Panc1 (cell line): ENCODE measurements around the gene DNAAF5. TPM values are rescaled to one million over a fixed set of nuclear protein-coding genes. Genes with fewer than 3 reads are reported as not detected.

Experiments used
- ATAC-seq: fragments of 200-7000 bp; cut with Tn5 transposase; 2 replicates; pipeline ENCODE4 v1.9.1; 2020; ENCODE audit warnings: mild to moderate bottlenecking, moderate library complexity
- BruUV-seq: library from RNA; stranded (reverse); fragments of 400-500 nt; replicated peaks from 2 replicates; lab custom pipeline; 2021; lab: Mats Ljungman, UMichigan
- CTCF ChIA-PET: fragments of 300-600 bp; sonication (Branson Sonifier 250); formaldehyde crosslinking; loops from one replicate; lab custom pipeline; 2022; ENCODE audit warnings: antibody characterized with exemption; lab: Charles Lee
- POLR2A ChIA-PET: fragments of 300-600 bp; sonication (Branson Sonifier 250); formaldehyde crosslinking; loops from one replicate; lab custom pipeline; 2022; ENCODE audit warnings: antibody characterized with exemption; lab: Charles Lee
- DNase-seq: peaks from one replicate; pipeline ENCODE4 v3.0.0-alpha.2; 2010; ENCODE audit warnings: low read depth, low spot score
- H3K27ac ChIP-seq: 2 replicates; pipeline ENCODE4 v1.5.1; 2011; ENCODE audit warnings: mild to moderate bottlenecking, low read length, inconsistent platforms
- H3K27me3 ChIP-seq: fragments of 200-500 bp; sonication (Bioruptor generic); 2 replicates; pipeline ENCODE4 v1.6.0; 2014; ENCODE audit warnings: low read length, inconsistent platforms; ENCODE audit not compliant: control insufficient read depth, insufficient read depth
- H3K36me3 ChIP-seq: fragments of 200-500 bp; sonication (Bioruptor generic); 2 replicates; pipeline ENCODE4 v1.5.1; 2014; ENCODE audit warnings: inconsistent platforms, mild to moderate bottlenecking, low read length, moderate library complexity; ENCODE audit not compliant: control insufficient read depth, insufficient read depth
- H3K4me1 ChIP-seq: 2 replicates; pipeline ENCODE4 v1.5.1; 2011; ENCODE audit warnings: inconsistent platforms, mild to moderate bottlenecking, low read length, moderate library complexity; ENCODE audit not compliant: control insufficient read depth, insufficient read depth
- H3K4me3 ChIP-seq, 2 experiments: 2 replicates each; pipeline ENCODE4 v1.5.1; 2011 to 2012; ENCODE audit warnings: low read depth in 2 of 2, low read length in 2 of 2, mild to moderate bottlenecking in 2 of 2, inconsistent platforms in 1 of 2, moderate library complexity in 1 of 2
- H3K9me3 ChIP-seq: fragments of 200-500 bp; sonication (Bioruptor generic); 2 replicates; pipeline ENCODE4 v1.5.1; 2014; ENCODE audit warnings: low read depth, mild to moderate bottlenecking, inconsistent platforms, low read length, moderate library complexity; ENCODE audit not compliant: control insufficient read depth, insufficient read depth
- POLR2AphosphoS5 ChIP-seq: IDR thresholded peaks from 2 replicates; pipeline ENCODE4 v1.6.1; 2012; ENCODE audit warnings: mild to moderate bottlenecking, low read depth, low read length, moderate library complexity
- REST ChIP-seq, 2 experiments: IDR thresholded peaks; 2 replicates each; pipeline ENCODE4 v1.6.1; 2011 to 2012; ENCODE audit warnings: low read depth in 2 of 2, control low read depth in 1 of 2, low read length in 1 of 2, mild to moderate bottlenecking in 1 of 2, moderate library complexity in 1 of 2; ENCODE audit not compliant: insufficient read depth in 1 of 2
- SIN3A ChIP-seq: IDR thresholded peaks from 2 replicates; pipeline ENCODE4 v1.6.1; 2012; ENCODE audit warnings: low read depth, mild to moderate bottlenecking, low read length, moderate library complexity, borderline replicate concordance; ENCODE audit not compliant: insufficient read depth
- TCF7L2 ChIP-seq: IDR thresholded peaks from 2 replicates; pipeline ENCODE4 v1.6.1; 2011; ENCODE audit warnings: mild to moderate bottlenecking, low read depth, low read length, inconsistent platforms
- in situ Hi-C: cut with HindIII; loops from 2 replicates; pipeline ENCODE4 v1.10.0; 2016; ENCODE audit warnings: low sequenced_read_pairs, low pct_unique_long_range_greater_than_20kb
- intact Hi-C: fragments of 100-400 bp; cut with micrococcal nuclease; formaldehyde crosslinking; loops from one replicate; pipeline ENCODE4 v1.10.0; 2022; ENCODE audit not compliant: unreplicated experiment
- total RNA-seq: library from RNA; stranded (reverse); gene quantifications from one replicate; pipeline ENCODE4 v1.2.1, GENCODE V29; 2021; ENCODE audit not compliant: unreplicated experiment
- TF ChIP-seq, protein P1 (sequence below): fragments of 450-650 bp; IDR thresholded peaks from 2 replicates; pipeline ENCODE4 v1.5.1; 2017; ENCODE audit warnings: mild to moderate bottlenecking

The DNAAF5 gene
- total RNA-seq, 1 experiment from 2014 or later = 79.5 TPM

DNA sequence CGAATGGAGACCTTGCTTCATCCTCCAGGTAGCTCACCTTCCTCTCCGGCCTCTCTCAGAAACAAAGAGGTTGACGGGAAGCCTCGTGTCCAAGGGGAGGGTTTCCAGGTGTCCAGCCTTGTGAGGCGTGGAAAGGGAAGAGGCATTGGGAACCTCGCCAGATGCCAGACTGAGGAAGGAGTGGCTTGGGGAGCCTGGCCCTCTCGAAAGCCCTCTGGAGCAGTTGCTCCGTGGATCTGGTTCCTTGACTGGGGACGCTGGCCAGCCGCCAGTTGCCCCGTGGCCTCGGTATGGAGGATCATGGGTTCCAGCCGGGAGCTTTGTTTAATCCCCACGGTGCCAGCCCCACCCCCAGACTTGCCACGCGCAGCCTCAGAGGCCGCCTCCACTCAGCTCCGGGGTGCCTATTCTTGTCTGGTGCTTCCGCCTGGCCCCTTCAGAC, 75.5 kb downstream of the DNAAF5 start:
- Histone ChIP-seq H3K9me3 (no peaks in the 10 kb centered on the region), H3K36me3 (no peaks in the 10 kb centered on the region), H3K27ac (no peak overlapping the region), H3K4me1 (no peaks in the 10 kb centered on the region), H3K4me3 (no peak overlapping the region), H3K27me3 (no peaks in the 10 kb centered on the region)
- ATAC-seq (peak; percentile 47), DNase-seq (no peak)
- CTCF ChIA-PET = interaction anchor here (0.8 kb wide), 1 partner anchor 14 kb away, joined by 3 read pairs; no protein-coding TSS in a partner anchor
- BruUV-seq = no TSS peak
- intact Hi-C loops = no loop called here
- no peak for TF ChIP-seq POLR2AphosphoS5
- no peak for TF ChIP-seq SIN3A
- TF ChIP-seq REST (IDR thresholded peaks at IDR 0.05; ENCODE audit: insufficient read depth in 1 of 2, low read depth in 2 of 2, low read length in 1 of 2) = no peak
- no peak for TF ChIP-seq TCF7L2
- TF ChIP-seq, protein P1, sequence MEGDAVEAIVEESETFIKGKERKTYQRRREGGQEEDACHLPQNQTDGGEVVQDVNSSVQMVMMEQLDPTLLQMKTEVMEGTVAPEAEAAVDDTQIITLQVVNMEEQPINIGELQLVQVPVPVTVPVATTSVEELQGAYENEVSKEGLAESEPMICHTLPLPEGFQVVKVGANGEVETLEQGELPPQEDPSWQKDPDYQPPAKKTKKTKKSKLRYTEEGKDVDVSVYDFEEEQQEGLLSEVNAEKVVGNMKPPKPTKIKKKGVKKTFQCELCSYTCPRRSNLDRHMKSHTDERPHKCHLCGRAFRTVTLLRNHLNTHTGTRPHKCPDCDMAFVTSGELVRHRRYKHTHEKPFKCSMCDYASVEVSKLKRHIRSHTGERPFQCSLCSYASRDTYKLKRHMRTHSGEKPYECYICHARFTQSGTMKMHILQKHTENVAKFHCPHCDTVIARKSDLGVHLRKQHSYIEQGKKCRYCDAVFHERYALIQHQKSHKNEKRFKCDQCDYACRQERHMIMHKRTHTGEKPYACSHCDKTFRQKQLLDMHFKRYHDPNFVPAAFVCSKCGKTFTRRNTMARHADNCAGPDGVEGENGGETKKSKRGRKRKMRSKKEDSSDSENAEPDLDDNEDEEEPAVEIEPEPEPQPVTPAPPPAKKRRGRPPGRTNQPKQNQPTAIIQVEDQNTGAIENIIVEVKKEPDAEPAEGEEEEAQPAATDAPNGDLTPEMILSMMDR = no peak
- in situ Hi-C loops = no loop called here
- POLR2A ChIA-PET = no interaction called here

DNA sequence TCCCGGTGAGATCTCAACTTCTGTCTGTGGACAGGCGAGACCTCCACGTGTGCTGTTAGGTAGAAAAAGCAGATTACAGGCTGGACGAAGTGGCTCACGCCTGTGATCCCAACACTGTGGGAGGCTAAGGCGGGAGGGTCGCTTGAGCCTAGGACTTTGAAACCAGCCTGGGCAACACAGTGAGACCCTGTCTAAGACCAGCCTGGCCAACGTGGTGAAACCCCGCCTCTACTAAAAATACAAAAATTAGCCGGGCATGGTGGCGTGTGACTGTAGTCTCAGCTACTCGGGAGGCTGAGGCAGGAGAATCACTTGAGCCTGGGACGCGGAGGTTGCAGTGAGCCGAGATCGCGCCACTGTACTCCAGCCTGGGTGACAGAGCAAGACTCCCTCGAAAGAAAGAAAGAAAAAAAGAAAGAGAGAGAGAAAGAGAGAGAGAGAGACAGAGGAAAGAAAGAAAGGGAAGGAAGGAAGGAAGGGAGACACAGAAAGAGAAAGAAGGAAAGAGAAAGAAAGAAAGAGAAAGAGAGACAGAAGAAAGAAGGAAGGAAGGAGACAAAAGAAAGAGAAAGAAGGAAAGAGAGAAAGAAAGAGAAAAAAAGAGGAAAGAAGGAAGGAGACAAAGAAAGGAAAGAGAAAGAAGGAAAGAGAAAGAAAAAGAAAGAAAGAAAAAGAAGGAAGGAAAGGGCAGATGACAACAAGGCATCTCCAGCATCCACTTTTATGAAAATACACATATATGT, 76.2 kb downstream of the DNAAF5 start:
- no TSS peak for BruUV-seq
- H3K36me3 ChIP-seq = no peaks in the 10 kb centered on the region
- ATAC-seq (peak; percentile 27; the same call in 1 of the 2 replicates), DNase-seq (no peak)
- H3K4me1 ChIP-seq = no peaks in the 10 kb centered on the region
- ChIA-PET POLR2A (no interaction called here), CTCF (no interaction called here)
- in situ Hi-C loops (no loop called here), intact Hi-C loops (no loop called here)
- H3K27me3 ChIP-seq = no peaks in the 10 kb centered on the region
- no peak overlapping the region for H3K27ac ChIP-seq
- H3K4me3 ChIP-seq = no peak overlapping the region
- no peaks in the 10 kb centered on the region for H3K9me3 ChIP-seq
- TF ChIP-seq SIN3A (no peak), TCF7L2 (no peak), REST (IDR thresholded peaks at IDR 0.05; ENCODE audit: insufficient read depth in 1 of 2, low read depth in 2 of 2, low read length in 1 of 2) (no peak)
- TF ChIP-seq, protein P1 = no peak
